ENCODE measurements around the gene ADGRF5.
"Not testable (repeated sequence)": the region's sequence is repeated elsewhere in the genome, so short reads cannot be mapped to it uniquely, and the experiment has no call there.

DNA sequence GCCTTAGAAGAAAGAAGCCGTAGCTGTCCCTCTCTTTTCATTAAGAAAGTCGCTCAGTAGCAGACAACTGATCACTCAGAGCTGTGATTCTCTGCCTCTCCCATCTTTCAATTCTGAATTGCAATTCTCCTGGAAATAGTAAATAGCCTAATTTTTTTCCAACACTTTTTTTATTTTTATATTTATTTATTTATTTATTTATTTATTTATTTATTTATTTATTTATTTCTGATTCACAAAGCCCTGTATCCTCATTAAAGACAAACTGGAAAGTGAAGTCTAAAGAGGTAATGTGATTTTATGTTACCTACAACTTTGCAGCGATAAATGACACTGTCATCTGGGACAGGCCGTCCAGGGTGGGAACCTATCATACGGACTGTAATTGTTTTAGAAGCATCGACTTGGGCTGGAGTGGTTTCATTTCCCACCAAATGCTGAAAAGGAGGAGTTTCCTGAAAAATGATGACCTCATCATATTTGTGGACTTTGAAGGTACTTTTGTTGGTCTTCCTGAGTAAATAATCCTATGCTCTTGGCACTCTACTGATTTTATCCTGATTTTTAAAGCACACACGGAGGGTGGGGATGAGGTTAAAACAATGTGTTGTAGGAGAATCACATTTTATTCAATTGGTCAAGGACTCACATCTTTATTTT is 87.4 kb downstream of the ADGRF5 start:
- TF ChIP-seq POLR2A (IDR thresholded peaks at IDR 0.05): not testable (repeated sequence)
- TF ChIP-seq, protein P1, sequence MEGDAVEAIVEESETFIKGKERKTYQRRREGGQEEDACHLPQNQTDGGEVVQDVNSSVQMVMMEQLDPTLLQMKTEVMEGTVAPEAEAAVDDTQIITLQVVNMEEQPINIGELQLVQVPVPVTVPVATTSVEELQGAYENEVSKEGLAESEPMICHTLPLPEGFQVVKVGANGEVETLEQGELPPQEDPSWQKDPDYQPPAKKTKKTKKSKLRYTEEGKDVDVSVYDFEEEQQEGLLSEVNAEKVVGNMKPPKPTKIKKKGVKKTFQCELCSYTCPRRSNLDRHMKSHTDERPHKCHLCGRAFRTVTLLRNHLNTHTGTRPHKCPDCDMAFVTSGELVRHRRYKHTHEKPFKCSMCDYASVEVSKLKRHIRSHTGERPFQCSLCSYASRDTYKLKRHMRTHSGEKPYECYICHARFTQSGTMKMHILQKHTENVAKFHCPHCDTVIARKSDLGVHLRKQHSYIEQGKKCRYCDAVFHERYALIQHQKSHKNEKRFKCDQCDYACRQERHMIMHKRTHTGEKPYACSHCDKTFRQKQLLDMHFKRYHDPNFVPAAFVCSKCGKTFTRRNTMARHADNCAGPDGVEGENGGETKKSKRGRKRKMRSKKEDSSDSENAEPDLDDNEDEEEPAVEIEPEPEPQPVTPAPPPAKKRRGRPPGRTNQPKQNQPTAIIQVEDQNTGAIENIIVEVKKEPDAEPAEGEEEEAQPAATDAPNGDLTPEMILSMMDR (IDR thresholded peaks at IDR 0.05): not testable (repeated sequence)

Data from heart left ventricle (tissue), 13 donors.